SHP77 treated with DMSO at 0.1 percent for 48 hours (cell line): ENCODE measurements around the gene NISCH.

Experiments
- DNase-seq: peaks from one replicate; lab custom pipeline; 2025; lab: John Stamatoyannopoulos, UW

NISCH gene

DNA sequence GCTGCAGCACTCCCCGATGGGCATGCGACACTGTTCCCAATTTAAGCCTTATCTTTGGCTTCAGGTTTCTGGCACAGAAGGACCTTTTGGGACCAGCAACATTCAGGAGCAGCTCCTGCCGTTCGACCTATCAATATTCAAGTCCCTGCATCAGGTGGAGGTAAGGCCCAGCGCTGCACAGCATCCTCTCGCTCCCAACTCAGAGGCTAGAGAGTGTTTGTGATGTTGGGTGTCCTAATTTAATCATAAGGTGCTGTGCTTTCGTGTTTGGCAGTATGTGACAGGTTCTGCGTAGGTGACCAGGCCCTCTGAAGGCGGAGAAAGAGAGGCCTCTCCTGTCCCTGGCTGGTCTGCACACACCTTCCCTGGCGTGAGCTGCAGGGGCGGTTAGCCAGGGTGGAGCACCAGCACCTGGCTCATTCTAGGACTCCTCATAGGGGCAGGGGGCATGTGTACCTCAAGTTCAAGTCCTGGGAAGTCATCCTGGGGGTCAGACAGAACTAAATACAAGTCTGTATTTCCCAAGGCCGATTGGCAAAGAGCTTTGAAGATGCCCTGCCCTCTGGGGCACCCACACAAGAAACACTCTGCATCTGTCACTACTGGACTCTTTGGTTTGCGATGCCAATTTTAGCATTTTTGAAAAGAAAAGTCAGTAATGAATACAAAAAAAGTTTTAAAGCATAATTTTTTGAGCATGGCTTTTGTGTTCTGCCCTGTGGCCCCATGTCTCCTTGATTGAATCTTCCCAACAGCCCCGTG, 17.0 kb downstream of the NISCH start:
- no peak for DNase-seq

DNA sequence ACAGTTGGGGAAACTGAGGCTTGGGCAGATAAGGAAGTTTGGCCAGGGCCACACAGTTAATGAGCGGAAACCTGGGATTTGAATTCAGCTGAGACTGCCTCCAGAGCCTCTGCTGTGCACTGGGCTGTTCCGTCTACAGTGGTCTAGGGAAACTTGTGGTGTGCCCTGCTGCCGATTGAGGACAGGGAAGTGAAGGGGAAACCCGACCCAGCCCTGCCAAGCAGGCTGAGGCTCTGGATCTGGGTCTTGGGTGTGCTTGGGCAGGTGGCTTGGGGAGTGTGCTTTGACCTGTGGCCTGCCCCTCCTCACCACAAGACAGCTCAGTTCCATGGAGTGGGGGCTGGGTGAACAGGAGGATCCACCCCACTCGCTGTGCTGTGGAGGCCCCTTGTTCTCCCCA, 17.6 kb downstream of the NISCH start:
- DNase-seq: no peak

DNA sequence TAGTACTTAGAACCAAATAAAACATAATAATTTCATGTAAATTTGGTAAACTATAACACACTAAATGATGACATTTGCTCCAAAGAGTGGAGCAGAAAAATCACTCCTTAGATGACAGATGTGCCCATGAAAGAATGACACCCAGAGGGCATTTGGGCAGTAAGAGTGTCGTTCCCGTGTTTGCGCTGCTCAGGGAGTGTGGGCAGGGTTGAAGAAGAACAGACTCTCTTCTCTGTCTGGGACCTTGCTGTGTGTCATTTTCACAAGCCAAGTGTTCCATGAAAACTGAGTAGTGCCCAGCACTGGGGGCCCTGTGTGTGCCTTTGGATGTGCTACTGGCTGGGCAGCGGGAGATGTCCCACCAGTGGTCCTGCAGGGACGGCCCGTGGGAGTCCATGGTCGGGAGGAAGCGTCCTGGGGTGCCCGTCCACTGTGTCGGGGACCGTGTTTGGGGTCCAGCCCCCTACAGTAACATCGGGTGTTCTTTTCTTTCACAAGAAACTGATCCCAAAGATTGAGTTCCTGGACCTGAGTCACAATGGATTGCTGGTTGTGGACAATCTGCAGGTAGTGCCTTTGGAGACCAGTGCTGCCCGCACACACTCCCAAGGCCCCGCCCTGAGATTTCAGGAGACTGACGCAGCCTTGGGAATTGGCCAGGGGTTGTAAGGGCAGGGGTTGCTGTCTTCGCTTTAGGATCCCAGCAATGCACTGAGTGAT, 21.8 kb downstream of the NISCH start:
- no peak for DNase-seq

DNA sequence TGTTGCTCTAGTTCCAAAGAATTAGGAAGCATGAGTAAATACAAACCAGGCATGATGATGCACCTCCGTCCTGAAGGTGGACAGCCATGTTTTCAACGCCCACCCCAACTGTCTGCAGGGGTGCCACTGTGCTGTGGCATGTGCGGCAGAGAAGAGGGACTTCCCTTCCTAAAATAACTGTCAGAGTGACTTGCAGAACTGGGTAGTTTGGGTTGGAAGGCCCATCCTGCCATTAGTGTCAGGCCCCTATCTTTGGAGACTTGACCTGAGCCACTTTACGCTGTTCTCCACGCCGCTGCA, 22.3 kb downstream of the NISCH start:
- DNase-seq: no peak

DNA sequence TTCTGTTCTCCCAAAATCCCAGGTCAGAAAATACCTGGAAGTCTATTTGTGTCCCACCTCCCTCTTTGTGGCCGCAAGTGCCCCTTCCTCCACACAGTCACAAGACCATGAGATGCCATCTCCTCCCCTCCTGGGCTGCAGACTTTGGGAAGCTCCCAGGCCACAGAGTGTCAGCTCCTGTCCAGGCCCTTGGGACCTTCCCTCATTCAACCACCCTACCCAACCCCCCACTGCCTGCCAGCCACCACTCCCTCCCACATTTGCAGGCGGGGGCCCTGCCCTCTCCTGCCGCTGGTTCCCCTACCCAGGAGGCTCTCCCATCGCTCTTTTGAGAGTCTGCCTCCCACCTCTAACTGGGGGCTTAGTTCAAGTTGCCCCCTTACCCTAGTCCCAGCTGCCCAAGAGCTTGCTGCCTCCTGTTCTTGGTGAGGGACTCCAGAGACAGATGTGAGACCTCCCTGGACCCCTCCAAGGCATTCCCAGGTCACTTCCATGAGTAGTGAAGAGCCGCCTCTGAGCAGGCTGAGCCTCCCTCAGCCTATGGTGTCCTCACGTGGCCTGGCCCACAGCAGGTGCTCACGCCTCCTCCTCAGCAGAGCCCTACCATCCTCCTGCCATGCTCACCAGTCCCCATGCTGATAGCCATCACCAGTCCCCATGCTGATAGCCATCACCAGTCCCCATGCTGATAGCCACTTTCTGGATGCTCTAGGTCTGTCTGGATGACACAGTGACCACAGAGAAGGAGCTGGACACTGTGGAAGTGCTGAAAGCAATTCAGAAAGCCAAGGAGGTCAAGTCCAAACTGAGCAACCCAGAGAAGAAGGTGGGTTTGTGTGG, 23.9 kb downstream of the NISCH start:
- DNase-seq: no peak

DNA sequence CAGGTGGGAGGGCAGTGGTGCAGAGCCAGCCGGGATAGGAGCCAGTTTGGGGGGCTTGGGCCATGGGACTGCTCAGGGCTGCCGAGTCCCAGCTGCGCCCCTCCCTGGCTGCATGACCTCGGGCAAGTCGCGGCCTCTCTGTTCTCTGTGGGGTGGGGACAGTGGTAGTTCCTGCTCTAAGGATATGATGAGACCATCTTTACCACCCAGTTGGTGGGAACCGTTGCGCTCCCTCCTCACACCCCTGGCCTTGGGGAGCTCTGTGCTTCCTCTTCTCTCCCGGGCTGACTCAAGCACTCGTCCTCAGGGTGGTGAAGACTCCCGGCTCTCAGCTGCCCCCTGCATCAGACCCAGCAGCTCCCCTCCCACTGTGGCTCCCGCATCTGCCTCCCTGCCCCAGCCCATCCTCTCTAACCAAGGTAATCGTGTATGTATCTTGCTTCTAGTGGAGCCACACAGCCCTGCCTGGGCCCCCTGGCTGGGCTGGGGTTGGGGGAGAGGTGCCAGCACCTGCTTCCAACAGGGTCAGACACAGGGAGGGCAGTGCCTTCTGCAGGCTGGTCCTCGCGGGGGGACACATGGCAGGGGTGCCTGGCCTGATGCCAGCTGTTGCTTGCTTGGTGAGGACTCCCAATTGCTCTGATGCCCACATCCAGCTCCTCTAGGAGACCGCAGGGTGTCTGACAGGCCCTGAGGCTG, 24.6 kb downstream of the NISCH start:
- no peak for DNase-seq

DNA sequence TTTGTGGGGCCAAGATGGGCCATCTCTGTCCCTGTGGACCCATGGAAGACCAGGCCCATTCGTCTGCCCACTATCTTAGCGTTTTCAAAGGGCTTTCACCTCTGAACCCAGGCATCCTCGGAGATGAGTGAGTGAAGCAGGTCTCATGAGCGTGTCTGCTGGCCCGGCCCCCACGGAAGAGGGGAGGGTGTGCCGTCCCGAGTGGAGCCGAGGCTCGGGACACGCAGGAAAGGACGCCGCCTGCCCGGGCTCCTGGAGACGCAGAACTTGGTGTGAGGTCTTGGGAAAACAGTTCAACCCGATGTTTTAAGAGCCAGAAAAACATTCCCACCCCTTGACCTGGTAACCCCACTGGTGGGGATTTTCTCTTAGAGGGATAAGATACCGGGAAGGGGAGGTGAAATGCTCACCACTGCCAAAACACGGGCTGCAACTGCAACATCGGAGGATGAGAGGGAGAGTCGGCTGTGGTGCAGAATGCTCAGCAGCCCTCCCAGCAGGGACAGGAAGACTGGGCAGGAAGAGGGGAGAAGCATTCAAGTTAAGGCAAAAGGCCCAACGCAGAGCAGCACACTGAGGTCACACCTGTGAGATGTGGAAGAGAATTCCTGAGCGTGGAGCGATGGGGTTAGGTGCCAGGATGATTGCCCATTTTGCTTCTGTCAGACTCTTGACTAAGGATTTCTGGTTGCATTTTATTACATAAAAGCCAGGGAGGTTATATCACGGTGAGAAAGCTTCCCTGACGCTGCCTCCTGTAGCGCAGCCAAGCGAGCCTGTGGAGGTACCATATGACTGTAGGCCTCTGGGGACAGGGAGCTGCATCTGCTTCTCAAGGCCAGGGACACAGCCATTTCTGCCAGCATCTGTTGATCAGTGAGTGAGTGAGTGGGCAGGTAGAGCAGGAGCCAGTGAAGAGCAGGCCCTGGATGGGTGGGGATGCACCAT, 25.6 kb downstream of the NISCH start:
- no peak for DNase-seq

DNA sequence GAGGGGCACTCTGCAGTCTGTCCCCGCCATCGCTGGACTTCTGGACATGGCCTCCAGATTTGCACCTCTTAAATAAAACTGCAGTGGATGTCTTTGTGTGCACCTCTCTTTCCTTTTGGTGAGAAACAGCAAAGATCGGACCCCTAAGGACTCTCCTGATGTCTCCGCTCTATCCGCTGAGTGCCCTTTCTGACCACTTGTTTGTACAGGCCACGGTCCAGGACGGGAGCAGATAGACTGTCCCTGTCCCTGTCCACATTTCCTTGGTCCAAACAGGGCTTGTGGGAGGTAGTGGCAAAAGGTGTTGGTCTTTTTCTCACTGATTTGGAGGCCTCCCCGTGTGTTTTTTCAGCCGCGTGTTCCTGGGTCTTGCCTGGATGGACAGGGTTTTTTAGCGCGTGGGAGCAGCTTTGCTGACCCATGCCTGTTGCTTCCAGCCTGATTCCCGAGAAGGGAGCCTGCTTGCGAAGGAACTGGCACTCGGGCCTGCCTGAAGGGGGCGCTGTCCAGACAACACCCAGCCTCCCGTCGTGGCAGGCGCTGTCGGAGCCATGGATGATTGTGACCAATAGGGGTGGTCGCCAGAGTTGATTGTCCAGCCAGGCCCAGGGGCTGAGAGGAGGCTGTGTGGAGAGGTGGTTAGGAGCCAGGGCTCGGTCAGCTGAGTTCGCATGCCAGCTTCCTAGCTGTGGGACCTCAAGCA, 26.6 kb downstream of the NISCH start:
- DNase-seq: no peak

DNA sequence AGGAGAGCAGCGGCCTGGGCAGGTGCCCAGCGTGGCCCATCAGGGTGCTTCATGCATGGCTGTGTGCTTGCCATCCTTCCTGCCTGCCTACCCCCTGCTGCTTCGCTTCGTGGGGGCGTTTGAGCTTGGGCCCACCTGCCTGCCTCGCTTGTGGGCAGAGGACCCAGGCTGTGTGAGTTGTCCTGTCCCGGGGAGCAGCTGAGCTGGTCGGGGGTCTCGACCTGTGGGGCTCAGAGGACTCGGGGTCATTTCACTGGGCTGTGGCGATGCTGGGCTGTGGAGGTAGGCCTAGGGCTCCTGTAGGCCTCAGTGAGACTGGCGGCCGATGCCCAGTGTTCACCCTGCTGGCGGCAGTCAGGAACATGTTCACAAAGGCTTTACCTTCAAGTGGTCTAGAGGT, 27.7 kb downstream of the NISCH start:
- DNase-seq: no peak

DNA sequence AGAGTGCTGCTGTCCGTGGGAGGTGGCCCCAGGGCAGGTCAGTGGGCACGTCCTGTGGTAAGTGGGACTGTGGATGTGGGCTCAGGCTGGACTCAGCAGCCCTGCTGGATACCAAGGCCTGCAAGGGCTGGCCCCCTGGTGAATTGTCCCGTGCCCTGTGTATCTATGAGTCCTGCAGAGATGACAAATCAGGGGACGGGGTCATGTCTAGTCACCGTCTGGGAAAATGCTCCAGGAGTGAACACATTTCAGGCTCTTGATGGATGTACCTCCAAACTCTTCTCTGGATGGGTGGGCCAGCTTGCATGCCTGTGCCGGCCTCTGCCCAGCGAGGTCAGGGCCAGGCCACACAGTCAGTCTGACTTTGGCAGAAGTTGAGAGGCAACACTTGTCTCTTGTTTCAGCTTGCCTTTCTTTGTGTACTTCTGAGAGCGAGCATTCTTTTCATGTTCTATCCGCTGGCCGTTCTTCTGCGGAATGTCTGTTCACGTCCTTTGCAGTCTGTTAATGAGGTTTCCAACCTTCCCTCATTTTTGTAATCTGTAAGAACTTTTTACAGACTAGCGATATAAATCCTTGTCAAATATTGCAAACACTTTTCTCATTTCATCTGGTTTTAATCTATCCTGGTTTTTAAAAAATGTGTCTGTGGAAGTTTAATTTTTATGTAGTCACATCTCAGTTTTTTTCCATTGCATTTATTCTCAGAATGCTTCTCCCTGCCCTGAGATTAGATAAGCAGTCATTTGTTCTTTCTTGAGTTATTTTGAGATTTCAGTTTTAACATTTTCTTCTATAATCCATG, 28.4 kb downstream of the NISCH start:
- DNase-seq: no peak

DNA sequence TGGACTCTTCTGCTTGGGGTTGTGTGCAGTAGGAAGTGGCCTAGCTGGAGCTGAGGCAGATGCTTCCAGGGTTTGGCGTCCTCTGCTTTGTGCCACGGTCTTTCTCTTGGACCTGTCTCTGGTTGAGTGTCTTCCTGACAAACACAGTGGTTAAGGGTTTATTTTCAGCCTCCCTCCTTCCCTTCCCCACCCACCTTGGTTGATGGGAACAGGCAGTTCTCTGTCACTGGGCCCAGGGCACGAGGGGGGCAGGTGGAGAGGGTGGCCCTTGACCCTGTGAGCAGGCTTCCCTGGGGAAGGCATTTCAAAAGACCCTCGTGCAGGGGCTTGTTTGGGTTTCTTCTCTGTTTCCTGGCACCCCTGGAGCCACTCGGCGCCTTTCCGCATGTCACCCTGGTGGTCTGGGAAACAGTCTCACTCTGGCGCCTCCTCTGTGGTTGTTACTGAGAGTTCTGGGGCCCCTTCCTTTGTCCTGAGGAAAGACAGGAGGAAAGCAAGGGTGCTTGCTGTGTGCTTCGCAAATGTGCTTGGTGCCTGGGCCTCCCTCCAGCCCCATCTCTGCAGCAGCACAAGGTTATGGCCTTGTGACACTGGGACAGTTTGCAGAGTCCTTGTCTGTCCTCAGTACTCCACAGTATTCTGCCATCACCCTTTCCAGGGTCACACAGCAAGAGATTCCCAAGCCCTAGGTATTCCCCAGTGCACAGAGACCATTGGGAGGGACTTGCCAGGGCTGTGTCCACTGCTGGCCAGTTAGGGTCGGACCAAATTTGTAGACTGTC, 29.5 kb downstream of the NISCH start:
- no peak for DNase-seq

DNA sequence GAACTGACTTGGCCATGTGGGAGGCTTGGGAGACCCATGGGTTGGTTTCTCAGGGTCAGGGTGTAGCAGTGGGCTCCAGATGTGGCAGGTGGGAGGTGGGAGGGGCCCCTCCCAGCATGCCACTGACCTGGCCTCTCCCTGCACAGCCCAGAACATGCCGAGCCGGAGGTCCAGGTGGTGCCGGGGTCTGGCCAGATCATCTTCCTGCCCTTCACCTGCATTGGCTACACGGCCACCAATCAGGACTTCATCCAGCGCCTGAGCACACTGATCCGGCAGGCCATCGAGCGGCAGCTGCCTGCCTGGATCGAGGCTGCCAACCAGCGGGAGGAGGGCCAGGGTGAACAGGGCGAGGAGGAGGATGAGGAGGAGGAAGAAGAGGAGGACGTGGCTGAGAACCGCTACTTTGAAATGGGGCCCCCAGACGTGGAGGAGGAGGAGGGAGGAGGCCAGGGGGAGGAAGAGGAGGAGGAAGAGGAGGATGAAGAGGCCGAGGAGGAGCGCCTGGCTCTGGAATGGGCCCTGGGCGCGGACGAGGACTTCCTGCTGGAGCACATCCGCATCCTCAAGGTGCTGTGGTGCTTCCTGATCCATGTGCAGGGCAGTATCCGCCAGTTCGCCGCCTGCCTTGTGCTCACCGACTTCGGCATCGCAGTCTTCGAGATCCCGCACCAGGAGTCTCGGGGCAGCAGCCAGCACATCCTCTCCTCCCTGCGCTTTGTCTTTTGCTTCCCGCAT, 31.8 kb downstream of the NISCH start:
- DNase-seq: no peak

DNA sequence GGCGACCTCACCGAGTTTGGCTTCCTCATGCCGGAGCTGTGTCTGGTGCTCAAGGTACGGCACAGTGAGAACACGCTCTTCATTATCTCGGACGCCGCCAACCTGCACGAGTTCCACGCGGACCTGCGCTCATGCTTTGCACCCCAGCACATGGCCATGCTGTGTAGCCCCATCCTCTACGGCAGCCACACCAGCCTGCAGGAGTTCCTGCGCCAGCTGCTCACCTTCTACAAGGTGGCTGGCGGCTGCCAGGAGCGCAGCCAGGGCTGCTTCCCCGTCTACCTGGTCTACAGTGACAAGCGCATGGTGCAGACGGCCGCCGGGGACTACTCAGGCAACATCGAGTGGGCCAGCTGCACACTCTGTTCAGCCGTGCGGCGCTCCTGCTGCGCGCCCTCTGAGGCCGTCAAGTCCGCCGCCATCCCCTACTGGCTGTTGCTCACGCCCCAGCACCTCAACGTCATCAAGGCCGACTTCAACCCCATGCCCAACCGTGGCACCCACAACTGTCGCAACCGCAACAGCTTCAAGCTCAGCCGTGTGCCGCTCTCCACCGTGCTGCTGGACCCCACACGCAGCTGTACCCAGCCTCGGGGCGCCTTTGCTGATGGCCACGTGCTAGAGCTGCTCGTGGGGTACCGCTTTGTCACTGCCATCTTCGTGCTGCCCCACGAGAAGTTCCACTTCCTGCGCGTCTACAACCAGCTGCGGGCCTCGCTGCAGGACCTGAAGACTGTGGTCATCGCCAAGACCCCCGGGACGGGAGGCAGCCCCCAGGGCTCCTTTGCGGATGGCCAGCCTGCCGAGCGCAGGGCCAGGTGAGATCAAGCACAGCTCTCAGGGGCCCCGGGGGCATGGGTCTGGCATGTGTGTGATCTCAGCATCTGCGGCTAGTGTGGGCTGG, 32.6 kb downstream of the NISCH start:
- no peak for DNase-seq

DNA sequence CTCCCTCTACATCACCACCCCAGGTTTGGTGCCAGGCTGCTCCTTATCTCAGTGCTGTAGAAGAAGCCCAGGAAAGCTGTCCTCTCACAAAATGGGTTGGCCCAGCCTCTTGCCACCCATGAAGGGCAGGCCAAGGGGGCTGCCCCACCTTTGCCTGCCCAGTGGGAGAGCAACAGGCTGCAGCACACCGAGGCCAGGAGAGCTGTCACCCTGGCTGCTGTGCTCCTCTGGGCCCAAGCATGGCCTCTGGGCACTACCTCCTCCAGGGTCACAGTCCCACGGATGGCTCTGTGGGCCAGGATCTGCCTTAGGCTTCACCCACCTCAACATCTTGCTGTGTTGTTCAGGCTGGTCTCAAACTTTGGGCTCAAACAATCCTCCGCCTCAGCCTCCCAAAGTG, 33.3 kb downstream of the NISCH start:
- no peak for DNase-seq

DNA sequence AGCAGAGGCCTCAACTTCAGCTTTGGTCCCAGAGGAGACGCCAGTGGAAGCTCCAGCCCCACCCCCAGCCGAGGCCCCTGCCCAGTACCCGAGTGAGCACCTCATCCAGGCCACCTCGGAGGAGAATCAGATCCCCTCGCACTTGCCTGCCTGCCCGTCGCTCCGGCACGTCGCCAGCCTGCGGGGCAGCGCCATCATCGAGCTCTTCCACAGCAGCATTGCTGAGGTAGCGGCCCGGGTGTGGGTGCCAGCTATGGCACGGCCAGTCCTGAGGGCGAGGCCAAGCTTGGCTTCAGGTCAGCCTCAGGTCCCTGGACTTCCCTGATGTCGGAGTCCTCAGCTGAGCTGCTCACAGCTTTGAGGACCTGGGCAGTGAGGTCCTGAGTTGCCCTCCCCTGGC, 34.0 kb downstream of the NISCH start:
- no peak for DNase-seq

DNA sequence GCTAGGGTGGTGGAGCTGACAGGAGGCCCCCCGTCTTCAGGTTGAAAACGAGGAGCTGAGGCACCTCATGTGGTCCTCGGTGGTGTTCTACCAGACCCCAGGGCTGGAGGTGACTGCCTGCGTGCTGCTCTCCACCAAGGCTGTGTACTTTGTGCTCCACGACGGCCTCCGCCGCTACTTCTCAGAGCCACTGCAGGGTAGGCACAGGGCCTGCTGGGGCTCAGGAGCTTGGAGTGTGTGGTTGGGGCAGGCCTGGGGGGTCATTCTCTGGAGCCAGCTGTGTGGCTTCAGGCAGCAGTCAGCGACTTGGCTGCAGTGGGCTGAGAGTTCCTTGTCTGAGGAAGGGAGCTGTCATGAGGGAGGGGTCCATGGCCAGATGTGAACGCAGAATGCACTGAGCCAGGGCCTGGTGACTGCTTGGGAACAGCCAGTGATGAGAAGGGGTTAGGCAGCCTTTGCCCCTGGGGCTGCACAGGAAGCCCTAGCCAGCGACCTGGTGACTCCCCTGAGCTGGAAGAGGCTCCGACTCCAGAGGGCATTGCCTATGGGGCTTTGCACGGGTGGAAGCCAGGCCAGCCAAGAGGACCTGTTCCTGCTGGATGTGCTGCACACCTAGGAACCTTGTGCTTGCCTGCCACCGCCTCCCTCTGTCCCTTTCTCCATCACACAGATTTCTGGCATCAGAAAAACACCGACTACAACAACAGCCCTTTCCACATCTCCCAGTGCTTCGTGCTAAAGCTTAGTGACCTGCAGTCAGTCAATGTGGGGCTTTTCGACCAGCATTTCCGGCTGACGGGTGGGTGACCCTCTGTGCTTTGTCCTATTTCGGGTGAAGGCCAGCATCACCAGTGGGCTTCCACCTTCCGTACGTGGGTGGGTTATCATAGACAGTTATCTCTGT, 34.9 kb downstream of the NISCH start:
- no peak for DNase-seq
